DND-41 (cell line): ENCODE results near the gene SLC39A8.
"Not testable (repeated sequence)": the region's sequence is repeated elsewhere in the genome, so short reads cannot be mapped to it uniquely, and the experiment has no call there.

Source experiments
- ATAC-seq: fragments of 200-7000 bp; cut with Tn5 transposase; 3 replicates; pipeline ENCODE4 v1.9.1; 2021; ENCODE audit warnings: low read depth; ENCODE audit not compliant: insufficient read depth
- DNase-seq: peaks from one replicate; pipeline ENCODE4 v3.0.0-alpha.2; 2020
- H2AFZ ChIP-seq: 2 replicates; pipeline ENCODE4 v1.6.0; 2012; ENCODE audit warnings: low read depth, low read length
- H3K27ac ChIP-seq: 2 replicates; pipeline ENCODE4 v1.5.1; 2012; ENCODE audit warnings: low read length, inconsistent platforms
- H3K27me3 ChIP-seq: fragments of 200-600 bp; sonication (generic); 2 replicates; pipeline ENCODE4 v1.6.0; 2012; ENCODE audit warnings: low read length, mild to moderate bottlenecking, inconsistent platforms; ENCODE audit not compliant: insufficient read depth, poor library complexity
- H3K36me3 ChIP-seq: 2 replicates; pipeline ENCODE4 v1.5.1; 2012; ENCODE audit warnings: low read length, inconsistent platforms; ENCODE audit not compliant: insufficient read depth
- H3K4me1 ChIP-seq: 2 replicates; pipeline ENCODE4 v1.5.1; 2012; ENCODE audit warnings: mild to moderate bottlenecking, low read length; ENCODE audit not compliant: insufficient read depth
- H3K4me2 ChIP-seq: 2 replicates; pipeline ENCODE4 v1.6.0; 2012; ENCODE audit warnings: mild to moderate bottlenecking, moderate library complexity, low read length, inconsistent platforms; ENCODE audit not compliant: insufficient read depth
- H3K4me3 ChIP-seq, 2 experiments: fragments of 200-600 bp in 1 of 2; shearing (Covaris generic) in 1 of 2; 2 replicates each; pipeline ENCODE4 v1.5.1; 2012 to 2016; ENCODE audit warnings: inconsistent platforms in 2 of 2, low read length in 2 of 2, mild to moderate bottlenecking in 2 of 2, low read depth in 1 of 2, moderate library complexity in 1 of 2
- H3K79me2 ChIP-seq: 2 replicates; pipeline ENCODE4 v1.6.0; 2012; ENCODE audit warnings: low read length, inconsistent platforms; ENCODE audit not compliant: insufficient read depth
- H3K9ac ChIP-seq: 2 replicates; pipeline ENCODE4 v1.6.0; 2012; ENCODE audit warnings: low read depth, mild to moderate bottlenecking, inconsistent platforms, low read length, moderate library complexity
- H3K9me3 ChIP-seq: 2 replicates; pipeline ENCODE4 v1.5.1; 2012; ENCODE audit warnings: low read length, moderate library complexity, mild to moderate bottlenecking, inconsistent platforms; ENCODE audit not compliant: insufficient read depth, severe bottlenecking
- H4K20me1 ChIP-seq: 2 replicates; pipeline ENCODE4 v1.6.0; 2012; ENCODE audit warnings: low read length; ENCODE audit not compliant: insufficient read depth
- EZH2 ChIP-seq: IDR thresholded peaks from 3 replicates; pipeline ENCODE4 v1.6.1; 2012; ENCODE audit warnings: borderline replicate concordance, low read depth, mild to moderate bottlenecking, moderate library complexity, low read length, inconsistent platforms; ENCODE audit not compliant: severe bottlenecking
- TF ChIP-seq, protein P1 (sequence below): IDR thresholded peaks from 2 replicates; pipeline ENCODE4 v1.5.1; 2012; ENCODE audit warnings: borderline replicate concordance, low read length, moderate library complexity, mild to moderate bottlenecking; ENCODE audit not compliant: poor library complexity, severe bottlenecking; ENCODE audit errors: extremely low read depth

The SLC39A8 gene

GRCh38 chr4:102362922-102363432 is 17.7 kb upstream of the SLC39A8 start:
- Histone ChIP-seq H2AFZ (no peak overlapping the region), H3K27me3 (no peaks in the 10 kb centered on the region), H3K9ac (no peak overlapping the region), H4K20me1 (no peaks in the 10 kb centered on the region), H3K36me3 (no peaks in the 10 kb centered on the region), H3K27ac (no peak overlapping the region), H3K4me1 (no peaks in the 10 kb centered on the region), H3K79me2 (no peaks in the 10 kb centered on the region), H3K9me3 (no peaks in the 10 kb centered on the region), H3K4me3 (no peak overlapping the region), H3K4me2 (no peak overlapping the region)
- DNase-seq (no peak), ATAC-seq (no peak)
- TF ChIP-seq, protein P1, sequence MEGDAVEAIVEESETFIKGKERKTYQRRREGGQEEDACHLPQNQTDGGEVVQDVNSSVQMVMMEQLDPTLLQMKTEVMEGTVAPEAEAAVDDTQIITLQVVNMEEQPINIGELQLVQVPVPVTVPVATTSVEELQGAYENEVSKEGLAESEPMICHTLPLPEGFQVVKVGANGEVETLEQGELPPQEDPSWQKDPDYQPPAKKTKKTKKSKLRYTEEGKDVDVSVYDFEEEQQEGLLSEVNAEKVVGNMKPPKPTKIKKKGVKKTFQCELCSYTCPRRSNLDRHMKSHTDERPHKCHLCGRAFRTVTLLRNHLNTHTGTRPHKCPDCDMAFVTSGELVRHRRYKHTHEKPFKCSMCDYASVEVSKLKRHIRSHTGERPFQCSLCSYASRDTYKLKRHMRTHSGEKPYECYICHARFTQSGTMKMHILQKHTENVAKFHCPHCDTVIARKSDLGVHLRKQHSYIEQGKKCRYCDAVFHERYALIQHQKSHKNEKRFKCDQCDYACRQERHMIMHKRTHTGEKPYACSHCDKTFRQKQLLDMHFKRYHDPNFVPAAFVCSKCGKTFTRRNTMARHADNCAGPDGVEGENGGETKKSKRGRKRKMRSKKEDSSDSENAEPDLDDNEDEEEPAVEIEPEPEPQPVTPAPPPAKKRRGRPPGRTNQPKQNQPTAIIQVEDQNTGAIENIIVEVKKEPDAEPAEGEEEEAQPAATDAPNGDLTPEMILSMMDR = no peak

GRCh38 chr4:102358128-102358527 is 12.8 kb upstream of the SLC39A8 start:
- Histone ChIP-seq H3K27me3 (no peaks in the 10 kb centered on the region), H3K9me3 (no peaks in the 10 kb centered on the region), H3K9ac (no peak overlapping the region), H2AFZ (no peak overlapping the region), H3K36me3 (no peaks in the 10 kb centered on the region), H3K27ac (no peak overlapping the region), H3K4me3 (no peak overlapping the region), H3K4me2 (no peak overlapping the region), H3K79me2 (no peaks in the 10 kb centered on the region), H3K4me1 (no peaks in the 10 kb centered on the region), H4K20me1 (no peaks in the 10 kb centered on the region)
- ATAC-seq (no peak), DNase-seq (no peak)
- TF ChIP-seq, protein P1 = no peak
- no peak for TF ChIP-seq EZH2

DNA sequence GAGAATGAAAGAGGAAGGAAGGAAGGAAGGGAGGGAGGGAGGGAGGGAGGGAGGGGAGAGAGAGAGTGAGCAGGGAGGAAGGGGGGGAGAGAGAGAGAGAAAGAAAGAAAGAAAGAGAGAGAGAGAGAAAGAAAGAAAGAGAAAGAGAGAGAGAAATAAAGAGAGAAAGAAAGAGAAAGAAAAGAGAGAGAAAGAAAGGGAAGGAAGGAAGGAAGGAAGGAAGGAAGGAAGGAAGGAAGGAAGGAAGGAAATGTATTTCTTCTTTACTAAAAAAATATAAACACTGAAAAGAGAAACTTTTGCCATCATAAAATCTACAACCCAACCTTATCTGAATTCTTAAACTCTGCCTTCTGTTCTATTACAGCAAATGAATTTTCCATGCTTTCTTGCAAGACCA is 12.4 kb upstream of the SLC39A8 start:
- DNase-seq, H3K4me3 ChIP-seq, H3K4me2 ChIP-seq, H2AFZ ChIP-seq, H3K4me1 ChIP-seq, H3K79me2 ChIP-seq, H3K27ac ChIP-seq, H3K36me3 ChIP-seq, H3K27me3 ChIP-seq, H4K20me1 ChIP-seq, H3K9ac ChIP-seq, ATAC-seq, H3K9me3 ChIP-seq: not testable (repeated sequence)

DNA sequence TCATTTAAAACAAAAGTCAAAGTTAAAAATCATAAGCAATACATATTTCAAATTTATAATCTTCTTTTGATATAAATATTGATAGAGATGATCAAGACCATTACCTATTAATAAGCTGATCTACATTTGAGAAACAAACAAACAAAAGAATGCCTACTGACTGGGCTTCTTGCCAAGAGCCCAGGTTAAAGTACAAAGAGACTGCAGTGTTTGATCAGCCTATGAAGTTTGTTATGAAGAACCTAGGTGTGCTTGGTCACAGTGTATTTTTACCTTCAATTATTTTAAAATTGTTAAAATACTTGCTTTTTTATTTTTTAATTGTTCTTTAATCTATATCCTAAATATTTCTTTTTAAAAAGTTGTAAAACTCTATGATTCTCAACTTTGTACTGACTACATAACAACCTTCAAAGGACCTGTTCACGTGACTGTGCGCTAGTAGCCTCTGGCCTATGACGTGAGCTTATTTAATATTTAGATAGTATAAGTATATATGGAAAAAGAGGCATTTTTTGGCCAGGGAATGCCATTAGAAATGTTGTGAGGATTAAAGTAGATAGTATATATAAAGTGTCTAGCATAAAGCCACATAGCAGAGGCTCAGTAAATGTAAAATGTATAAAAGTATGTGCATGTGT is 11.4 kb upstream of the SLC39A8 start:
- no peak for TF ChIP-seq EZH2
- TF ChIP-seq, protein P1 = no peak
- no peak overlapping the region for H3K4me3 ChIP-seq
- no peaks in the 10 kb centered on the region for H3K36me3 ChIP-seq
- no peaks in the 10 kb centered on the region for H3K4me1 ChIP-seq
- DNase-seq (no peak), ATAC-seq (no peak)
- H3K9ac ChIP-seq = no peak overlapping the region
- H3K79me2 ChIP-seq = no peaks in the 10 kb centered on the region
- no peak overlapping the region for H3K27ac ChIP-seq
- H3K27me3 ChIP-seq = no peaks in the 10 kb centered on the region
- H3K9me3 ChIP-seq = no peaks in the 10 kb centered on the region
- H4K20me1 ChIP-seq = no peaks in the 10 kb centered on the region
- no peak overlapping the region for H3K4me2 ChIP-seq
- H2AFZ ChIP-seq = no peak overlapping the region
